HG02943 (cell line): ENCODE results near the gene TAB2.
"Not testable (repeated sequence)": the region's sequence is repeated elsewhere in the genome, so short reads cannot be mapped to it uniquely, and the experiment has no call there.

ENCODE experiments used
- ATAC-seq: cut with Tn5 transposase; IDR thresholded peaks from one replicate; pipeline ENCODE4 v1.9.1; 2021; ENCODE audit warnings: mild to moderate bottlenecking, low read depth, moderate library complexity; ENCODE audit not compliant: unreplicated experiment

TAB2 gene

DNA sequence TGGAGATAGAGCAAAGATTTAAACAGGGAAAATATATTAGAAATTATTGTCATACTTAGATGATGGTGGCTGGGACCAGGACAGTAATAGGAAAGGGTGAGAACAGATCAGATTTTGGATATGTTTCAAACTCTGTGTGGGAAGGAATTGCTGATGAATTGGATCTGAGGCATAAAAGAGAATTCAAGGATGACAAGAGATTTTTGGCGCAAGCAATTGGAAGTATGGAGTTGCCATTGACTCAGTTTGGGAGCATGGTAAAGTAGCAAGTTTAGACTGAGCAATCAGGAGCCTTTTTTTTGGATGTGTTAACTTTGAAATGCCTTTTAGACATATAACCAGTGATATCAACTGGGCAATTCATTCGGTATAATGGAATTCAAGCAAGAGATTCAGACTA, 14.4 kb downstream of the TAB2 start:
- no peak for ATAC-seq

DNA sequence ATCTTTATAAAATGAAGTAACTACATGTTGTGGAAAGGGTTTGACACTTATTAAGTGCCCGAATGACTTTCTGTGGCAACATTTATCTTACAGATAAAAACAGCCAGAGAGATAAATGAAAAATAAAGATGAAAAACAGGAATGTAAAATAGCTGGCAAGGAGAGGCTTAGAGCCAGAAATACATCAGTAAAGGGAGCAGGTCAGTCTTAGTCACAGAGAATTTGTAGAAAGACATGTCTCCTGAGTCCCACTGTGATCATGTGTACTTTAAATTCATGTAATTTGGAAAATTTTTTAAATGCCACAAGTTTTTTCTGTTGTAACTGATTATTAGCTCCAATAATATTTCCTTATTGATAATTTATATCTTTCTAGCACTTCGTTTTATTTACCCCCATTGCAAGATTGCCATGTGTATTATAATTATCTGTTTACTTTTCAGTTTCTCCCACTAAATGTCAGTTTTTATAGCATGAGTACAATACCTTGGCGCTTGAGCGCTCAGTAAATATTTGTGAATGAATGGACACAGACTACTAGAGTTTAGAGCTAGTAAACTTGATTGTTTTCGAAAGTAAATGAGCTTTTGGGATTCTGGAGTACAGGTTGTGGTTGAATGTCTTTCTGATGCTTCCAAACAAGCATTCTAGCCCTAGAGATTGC, 15.2 kb downstream of the TAB2 start:
- no peak for ATAC-seq

DNA sequence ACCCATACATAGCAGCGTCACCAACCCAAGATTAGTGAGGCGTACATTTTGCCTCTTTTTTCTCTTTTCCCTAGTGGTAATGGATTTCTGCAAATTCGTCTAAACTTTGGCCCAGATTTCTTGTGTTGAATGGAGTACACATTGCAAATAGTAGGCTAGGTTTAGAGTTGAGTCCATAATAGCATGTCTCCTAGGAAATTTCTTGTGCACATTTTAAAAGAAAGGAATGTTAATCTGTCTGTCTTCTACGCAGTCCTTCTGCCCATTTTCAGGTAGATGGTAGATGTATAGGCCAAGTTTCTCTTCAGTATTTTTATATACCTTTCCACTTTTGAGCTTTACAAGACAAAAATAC, 15.7 kb downstream of the TAB2 start:
- ATAC-seq, result no peak

DNA sequence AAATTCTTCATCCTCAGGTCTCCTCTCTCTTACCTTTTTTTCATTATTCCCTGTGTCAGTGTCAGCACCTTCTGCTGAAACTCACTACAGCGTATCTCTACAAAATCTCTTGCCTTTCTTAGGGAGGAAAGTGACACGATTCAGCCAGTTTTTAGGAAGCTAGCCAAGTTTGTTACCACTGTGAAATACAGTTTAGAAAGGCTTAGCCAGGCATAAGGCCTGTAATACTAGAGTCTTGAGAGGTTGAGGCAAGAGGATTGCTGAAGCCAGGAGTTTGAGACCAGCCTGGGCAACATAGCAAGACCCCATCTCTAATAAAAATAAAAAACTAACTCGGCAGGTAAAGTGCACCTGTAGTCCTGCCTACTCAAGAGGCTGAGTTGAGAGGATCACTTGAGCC, 16.7 kb downstream of the TAB2 start:
- no peak for ATAC-seq

DNA sequence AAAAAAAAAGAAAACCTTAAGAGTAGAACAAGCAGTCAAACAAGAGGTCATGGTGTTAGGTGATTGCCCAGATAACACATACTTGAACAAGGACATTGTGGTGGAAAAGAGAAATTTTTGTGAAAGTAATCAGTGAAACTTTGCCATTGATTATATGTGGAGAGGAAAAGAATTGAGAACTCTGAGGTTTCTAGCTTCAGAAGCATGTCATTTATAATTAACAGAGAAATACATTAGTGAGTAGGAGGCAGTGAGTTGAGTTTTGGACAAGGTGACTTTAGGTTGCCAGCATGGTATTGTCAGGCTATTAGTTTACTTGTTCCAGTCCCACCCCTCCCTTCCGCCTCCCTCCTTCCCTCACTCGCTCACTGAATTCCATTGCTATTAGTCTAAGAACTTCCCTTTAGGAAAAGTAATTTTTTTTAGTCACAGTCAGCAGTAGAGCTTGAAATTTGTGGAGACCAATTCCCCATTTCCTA, 17.2 kb downstream of the TAB2 start:
- no peak for ATAC-seq

DNA sequence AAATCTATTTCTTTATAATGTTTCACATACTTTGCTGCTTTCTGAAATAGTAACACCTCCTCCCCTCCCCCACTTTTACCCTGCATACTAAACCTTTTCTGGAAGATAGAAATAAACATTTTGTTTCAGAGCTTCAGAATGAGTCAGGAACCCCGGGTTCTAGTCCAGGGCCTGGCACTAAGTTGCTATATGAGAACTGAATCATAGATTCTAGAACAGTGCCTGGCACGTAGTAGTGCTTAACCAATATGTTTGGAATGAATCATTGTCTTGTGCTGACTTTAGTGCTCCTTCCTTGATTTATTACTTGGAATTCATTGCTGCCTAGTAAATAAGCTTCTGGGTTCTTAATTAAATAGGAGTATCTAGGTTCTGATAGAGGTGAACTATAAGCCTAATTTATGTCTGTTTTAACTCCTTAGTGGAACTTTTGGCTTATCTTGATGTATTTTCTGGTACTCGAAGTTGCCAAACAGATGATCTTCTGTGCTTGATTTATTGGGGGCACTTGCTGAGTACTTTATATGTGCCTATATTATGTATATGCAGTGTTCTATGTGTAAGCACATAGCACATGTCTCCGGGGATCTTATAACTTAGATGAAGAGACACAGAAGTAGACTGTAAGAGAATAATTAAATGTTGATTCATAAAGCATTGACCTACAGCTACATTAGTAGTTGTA, 18.6 kb downstream of the TAB2 start:
- ATAC-seq, result no peak

DNA sequence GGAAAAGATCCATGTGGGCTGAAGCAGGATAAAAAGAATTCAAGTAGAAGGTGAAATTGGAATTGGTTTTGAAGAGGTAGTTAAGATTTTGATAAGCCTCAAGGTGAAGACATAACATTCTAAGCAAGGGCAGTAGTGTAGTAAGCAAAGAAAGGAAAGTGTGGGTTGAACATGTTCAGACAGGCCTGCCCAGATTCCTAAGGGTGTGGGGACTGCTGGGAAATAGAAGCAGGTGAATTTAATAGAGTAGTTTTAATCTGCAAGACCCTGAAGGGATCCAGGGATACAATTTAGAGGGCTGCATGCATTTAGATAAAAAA, 19.1 kb downstream of the TAB2 start:
- no peak for ATAC-seq

DNA sequence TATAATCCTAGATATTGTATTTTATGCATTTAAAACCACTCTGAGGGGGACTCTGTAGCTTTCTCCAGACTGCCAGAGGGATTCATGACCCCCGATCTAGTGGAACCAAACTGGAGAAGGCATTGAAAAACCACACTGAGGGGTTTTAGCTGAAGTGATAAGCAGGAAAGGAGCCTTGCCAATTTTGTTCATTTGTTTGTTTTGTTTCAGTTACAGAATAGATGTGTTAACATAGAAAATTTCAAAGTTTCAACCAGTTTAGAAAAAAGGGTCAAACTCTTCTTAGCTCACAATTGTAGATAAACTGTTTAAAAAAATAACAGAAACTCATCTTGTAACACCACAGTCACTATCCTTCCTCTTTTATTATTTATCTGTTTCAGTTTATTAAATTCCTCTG, 19.8 kb downstream of the TAB2 start:
- ATAC-seq, result no peak

DNA sequence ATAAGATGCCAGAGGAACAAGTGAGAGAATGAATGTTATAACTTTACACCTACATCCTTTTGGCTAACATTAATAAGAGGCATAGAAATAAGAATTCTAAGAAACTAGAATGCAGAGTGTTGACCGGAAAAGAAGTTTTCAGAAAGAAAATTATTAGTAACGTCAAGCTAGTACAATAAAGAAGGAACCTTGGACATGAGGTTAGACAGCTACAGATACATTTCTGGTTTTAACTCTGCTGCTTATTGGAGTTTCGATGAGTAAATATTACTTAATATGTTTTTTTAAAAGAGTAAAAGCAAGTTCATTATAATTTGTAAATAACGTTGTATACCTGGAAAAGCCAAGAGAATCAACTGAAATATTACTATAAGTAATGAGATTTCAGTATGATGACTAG, 22.7 kb downstream of the TAB2 start:
- ATAC-seq, result no peak

DNA sequence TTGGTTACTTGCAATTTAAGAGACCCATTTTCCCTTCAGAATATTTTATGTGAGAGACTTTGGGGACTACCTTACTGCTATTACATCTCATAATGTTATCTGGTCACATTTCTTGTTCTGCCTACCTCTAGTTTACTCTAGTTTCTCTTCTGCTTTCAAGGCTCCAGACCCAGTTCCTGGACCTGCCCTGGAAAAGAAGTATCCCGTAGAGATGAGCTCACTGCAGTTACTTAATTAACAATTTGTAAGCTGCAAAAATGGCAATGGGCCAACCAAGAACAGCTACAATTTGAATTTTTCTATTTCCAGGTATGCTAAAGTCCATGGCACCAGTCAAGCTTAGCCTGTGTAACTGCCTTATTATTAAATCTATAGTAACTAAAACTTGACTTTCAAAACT, 25.0 kb downstream of the TAB2 start:
- peak; percentile 61 for ATAC-seq

DNA sequence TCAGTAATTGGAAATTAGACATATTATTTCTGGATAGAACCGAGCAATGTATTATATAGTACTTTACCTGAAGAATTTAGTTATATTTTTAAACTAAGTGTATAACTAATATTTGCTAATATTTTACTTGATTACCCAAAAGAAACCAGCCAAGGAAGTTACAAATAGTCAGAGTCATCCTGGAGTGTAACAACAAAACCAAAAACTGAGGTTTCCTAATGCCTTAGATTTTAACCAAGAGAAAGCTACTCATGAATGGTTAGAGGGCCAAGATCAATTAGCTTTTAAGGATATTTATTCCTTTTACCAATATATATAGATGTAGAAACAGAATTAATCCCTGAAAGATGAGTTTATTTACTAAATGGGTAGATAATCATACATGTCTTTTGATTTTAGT, 26.0 kb downstream of the TAB2 start:
- ATAC-seq, result no peak

DNA sequence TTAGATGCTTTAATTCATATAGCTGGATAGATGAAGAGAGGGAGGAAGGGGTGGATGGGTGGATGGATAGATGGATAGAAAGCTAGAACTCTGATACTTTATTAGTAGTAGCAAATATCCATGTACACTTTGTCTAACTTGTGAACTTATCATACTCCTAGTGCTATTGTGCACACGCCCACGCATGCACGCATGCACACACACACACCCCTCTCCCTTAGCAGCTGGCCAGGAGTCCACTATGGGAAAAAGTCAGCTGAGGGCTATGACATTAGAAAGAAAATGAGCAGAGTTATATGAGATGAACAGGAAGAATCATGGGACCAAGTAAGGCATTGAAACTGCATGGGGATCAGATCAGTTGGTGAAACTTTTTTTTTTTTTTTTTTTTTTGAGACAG, 28.6 kb downstream of the TAB2 start:
- ATAC-seq, result no peak

DNA sequence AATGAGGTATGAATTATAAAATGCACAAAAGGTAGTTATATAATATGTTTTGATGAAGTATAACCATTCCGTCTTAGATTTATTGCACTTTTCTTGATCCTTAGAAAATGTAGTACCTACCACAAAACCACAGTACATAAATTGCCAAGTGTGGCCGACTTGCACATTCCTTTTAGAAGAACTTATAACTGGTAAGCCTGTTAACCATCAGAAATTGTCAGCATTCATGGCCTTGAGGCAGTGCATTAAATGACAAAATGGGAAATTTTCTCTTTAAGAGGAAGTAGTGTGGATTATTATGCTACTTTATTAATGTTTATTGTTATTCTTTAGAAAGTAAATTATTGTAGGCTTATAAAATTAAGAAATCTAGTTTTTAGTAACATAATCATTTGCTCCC, 29.6 kb downstream of the TAB2 start:
- no peak for ATAC-seq

DNA sequence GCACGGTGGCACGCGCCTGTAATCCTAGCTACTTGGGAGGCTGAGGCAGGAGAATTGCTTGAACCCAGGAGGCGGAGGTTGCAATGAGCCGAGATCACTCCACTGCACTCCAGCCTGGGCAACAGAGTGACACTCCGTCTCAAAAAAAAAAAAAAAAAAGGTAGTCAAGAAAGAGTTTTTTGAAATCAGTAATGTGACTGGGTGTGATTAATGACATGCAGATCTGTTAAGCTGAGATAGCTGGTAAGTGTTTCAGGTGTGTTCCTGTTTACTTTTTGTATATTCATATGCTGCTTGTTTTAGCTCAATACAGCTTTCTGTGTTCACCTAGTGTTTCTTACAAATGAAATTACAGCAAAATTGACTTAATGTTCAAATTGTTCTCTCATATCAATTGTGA, 31.8 kb downstream of the TAB2 start:
- not testable (repeated sequence) for ATAC-seq

DNA sequence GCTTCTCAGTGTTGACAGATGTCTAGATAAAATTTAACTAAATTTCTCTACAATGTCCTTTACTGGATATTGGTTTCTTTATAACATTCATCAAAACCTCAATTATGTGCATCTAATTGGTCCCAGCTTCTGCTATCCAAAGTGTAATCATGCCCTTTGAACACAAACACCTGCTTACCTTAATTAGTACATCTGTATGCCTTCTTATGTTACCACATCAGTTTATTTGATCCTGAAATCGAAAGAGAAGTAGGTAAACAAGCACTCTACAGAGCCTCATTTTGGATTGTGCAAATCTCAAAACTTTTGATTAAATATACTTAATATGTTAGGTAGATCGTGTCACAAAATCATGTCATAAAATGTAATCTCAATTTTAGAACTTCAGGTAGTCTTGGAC, 36.5 kb downstream of the TAB2 start:
- ATAC-seq, result no peak

DNA sequence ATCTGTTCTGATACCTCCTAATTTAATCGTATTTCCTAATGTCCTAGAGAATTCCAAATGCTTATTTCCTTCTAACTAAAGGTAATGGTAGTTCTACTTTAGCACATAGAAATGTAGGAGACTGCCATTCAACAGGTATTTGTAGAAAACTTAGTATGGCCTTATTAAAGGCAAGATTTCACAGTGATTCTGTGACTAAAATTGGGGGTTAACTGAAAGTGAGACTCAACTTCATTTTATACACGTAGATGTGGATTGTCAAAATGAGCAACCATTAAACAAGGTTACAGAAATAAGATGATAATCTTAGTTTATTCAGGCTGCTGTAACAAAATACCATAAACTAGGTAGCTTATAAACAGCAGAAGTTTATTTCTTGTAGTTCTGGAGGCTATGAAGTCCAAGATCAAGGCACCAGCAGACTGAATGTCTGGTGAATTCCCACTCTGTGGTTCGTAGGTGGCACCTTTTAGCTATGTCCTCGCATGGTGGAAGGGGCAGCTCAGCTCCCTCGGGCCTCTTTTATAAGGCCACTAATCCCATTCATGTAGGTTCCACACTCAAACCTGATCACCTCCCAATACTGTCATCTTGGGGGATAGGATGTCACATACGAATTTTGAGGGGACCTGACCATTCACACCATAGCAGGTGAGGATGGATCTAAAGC, 38.7 kb downstream of the TAB2 start:
- ATAC-seq, result no peak

DNA sequence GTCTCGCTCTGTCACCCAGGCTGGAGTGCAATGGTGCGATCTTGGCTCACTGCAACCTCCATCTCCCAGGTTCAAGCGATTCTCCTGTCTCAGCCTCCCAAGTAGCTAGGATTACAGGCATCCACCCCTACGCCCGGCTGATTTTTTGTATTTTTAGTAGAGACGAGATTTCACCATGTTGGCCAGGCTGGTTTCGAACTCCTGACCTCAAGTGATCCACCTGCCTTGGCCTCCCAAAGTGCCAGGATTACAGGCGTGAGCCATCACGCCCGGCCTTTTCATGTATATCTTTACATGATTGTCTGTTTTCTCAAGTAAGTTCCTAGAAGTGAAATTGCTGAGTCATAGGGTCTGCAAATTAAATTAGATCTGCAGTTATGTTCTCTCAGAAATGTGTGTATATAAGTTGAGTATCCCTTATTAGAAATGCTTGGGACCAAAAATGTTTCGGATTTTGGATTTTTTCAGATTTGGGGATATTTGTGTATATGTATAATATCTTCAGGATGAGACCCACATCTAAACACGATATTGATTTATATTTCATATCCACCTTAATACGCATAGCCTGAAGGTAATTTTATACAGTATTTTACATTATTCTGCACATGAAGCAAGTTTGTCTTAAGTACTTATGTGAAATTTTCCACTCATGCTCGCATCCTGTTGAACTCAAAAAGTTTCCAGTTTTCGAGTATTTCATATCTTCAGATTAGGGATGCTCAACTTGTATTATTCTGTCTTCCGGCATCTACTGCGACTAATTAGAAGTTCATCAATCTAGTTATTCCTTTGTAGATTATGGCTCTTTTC, 40.4 kb downstream of the TAB2 start:
- no peak for ATAC-seq

DNA sequence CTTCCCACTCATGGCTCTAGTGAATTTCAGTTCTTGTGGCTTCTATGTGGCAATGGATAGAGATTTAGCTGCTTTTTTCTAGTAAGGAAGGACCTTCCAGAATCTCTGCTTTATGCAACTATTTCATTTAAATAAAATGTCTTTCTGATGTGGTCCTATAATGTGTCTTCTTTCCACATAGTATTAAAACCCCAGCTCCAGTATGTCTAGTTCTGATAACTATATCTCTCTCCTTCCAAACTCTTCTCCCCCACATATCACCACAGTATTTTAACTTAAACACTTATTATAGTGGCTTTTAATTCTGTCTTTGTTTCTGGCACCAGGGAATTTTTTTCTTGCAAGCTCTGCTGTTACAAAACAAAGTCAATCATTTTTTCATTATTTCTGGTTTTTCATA, 41.9 kb downstream of the TAB2 start:
- ATAC-seq, result no peak

DNA sequence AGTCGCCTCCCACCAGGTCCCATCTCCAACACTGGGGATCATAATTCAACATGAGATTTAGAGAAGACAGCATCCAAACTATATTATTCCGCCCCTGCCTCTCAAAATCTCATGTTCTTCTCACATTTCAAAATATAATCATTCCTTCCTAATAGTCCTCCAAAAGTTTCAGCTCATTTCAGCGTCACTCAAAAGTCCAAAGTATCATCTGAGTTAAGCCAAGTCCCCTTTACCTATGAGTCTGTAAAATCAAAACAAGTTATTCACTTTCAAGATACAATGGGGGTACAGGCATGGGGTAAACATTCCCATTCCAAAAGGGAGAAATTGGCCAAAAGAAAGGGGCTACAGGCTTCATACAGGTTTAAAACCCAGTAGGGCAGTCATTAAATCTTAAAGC, 43.0 kb downstream of the TAB2 start:
- no peak for ATAC-seq

DNA sequence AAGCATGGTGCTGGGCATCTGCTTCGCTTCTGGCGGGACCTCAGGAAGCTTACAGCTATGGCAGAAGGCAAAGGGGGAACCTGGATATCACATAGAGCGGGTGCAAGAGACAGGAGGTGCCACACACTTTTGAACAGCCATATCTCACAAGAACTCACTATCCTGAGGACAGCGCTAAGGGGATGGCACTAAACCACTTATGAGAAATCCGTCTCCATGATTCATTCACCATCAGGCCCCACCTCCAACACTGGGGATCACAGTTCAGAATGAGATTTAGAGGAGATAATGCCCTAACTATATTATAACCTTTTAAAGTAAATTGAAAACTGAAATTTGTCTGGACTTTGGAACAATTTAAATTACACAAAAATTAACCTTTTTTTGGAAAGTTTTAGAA, 44.8 kb downstream of the TAB2 start:
- no peak for ATAC-seq

DNA sequence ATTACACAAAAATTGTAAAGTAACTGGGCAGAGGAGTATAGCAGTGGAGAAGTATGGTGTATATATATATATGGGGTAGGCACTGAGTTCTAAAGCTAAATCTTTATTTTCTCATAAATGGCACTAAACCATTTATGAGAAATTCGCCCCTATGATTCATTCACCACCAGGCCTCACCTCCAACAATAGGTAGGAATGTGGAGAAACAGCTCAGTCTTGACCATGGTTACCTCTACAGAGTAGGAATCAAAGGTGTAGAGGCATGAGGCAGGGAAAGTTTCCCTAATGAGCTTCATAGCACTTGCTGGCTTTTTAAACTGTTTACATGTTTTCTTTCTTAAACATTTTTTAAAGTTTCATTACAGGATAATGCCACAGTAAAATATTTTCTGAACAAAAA, 45.6 kb downstream of the TAB2 start:
- ATAC-seq, result no peak
